ENCODE results near the gene GRIN1.
A peak's percentile ranks its signal among the peaks of the same experiment; 100 is the strongest.

Gene GRIN1

GRCh38 chr9:137148242-137148641 lies 9.3 kb downstream of the GRIN1 start:
- no peak for DNase-seq (ENCODE audit: low read depth)

DNA sequence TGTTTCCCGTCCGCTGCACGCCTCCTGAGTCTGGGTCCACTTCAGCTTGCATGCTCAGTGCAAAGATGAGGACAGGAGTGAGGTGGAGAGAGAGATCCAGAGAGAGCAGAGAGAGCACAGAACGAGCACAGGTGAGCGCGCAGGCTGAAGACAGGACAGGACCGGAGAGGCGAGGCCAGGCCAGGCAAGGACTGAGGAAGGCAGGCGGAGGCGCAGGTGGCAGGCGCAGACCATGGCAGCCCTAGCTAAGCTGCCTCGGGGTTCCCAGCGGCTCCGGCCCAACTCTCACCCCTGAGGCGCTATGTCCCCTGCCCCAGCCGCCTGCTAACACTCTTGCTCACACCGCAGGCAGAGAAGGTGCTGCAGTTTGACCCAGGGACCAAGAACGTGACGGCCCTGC lies 9.7 kb downstream of the GRIN1 start:
- no peak for DNase-seq (ENCODE audit: low read depth)

GRCh38 chr9:137149363-137149762 lies 10.4 kb downstream of the GRIN1 start:
- DNase-seq (ENCODE audit: low read depth): no peak

DNA sequence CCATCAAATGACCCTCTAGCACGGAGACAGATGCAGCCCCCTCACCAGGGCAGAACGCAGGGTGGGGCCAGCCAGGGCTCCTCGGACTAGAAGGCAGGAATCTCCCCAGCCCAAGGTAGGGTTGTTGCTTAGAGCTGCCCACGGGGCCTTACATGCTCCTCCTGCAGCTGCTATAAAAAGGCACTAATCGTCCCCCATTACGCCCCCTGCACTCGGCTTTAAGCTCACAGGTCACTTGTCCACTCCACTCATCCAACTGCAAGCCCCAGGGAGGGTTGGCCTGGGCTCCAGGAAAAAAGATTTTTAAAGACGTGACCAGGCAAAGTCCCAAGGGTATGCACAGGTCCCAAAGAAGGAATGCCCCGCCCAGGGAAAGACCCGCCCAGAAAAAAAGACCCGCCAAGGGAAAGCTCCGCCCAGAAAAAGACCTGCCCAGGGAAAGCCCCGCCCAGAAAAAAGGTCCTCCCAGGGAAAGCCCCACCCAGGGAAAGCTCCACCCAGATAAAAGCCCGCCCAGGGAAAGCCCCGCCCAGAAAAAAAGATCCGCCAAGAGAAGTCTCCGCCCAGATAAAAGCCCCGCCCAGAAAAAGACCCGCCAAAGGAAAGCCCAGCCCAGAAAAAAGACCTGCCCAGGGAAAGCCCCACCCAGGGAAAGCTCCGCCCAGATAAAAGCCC lies 11.1 kb downstream of the GRIN1 start:
- peak; percentile 17 for DNase-seq (ENCODE audit: low read depth)

- peak; percentile 59 for DNase-seq (ENCODE audit: low read depth)
These were observed 11.9 kb downstream of the GRIN1 start for GRCh38 chr9:137150617-137151457.

GRCh38 chr9:137152844-137153405 lies 14.0 kb downstream of the GRIN1 start:
- no peak for DNase-seq (ENCODE audit: low read depth)

DNA sequence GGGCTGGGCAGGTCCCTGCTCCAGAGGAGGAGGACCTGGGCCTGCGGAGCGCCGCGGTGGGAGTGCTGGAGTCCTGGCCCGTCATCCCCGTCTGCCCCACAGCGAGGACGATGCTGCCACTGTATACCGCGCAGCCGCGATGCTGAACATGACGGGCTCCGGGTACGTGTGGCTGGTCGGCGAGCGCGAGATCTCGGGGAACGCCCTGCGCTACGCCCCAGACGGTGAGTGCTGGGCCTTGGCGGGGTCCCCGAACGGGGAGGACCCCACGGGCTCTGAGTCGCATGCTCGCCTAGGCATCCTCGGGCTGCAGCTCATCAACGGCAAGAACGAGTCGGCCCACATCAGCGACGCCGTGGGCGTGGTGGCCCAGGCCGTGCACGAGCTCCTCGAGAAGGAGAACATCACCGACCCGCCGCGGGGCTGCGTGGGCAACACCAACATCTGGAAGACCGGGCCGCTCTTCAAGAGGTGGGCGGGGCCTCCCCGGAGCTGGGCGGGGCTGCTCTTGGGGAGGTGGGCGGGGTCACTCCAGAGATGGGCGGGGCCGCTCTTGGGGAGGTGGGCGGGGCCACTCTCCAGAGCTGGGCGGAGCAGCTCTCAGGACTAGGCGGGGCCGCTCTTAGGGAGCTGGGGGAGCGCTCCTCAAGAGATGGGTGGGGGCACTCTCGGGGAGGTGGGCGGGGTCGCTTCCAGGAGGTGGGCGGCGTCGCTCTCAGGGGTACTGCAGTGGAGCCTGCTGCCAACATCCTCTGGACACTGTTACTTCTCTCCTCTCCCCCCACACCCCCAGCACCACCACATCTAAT lies 17.8 kb downstream of the GRIN1 start:
- DNase-seq (ENCODE audit: low read depth): peak; percentile 48

DNA sequence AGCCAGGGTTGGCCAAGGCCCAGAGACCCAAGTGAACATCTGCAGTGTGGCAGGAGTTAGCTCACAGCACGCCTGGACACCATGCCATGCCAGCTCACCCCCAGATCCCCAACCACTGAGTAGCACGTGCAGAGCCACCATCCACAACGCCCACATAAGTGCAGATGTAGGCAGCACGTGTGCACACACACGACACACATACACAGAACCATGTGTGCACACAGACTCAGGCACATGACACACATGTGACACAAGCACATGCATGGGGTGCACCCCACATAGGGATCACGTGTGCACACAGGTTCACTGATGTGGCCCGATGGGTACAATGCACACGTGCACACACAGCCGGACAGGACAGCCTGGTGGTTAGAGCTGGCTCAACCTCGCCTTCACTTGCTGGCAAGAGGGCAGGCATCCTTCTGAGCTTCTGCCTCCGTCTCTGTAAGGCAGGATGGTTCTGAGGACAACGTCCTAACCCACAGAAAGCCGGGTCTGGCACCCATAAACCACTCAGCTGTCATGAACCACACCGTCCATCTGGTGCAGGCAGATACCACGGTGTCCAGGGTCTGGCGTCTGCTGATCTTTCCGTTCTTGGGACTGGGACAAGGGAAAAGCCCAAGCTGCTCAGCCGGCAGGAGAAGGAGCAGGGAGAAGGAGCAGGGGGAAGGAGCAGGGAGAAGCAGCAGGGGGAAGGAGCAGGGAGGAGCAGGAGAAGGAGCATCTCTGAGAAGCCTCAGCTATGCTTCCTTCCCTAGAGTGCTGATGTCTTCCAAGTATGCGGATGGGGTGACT lies 18.9 kb downstream of the GRIN1 start:
- DNase-seq (ENCODE audit: low read depth): no peak

DNA sequence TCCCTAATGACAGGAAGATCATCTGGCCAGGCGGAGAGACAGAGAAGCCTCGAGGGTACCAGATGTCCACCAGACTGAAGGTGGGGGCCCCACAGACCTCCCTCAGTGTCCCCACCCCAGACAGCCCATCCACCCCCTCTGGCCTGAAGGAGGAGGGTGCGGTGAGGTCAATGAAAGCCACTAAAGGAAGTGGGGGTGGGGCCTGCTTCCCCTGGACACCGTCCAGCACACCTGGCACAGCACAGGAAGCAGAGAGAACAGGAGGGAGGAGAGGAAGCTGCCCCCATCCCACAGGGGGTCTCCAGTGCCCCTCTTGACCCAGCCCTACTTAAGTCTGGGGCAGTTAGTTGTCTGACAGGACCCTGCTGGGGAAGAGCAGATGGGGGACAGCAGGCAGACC lies 19.7 kb downstream of the GRIN1 start:
- DNase-seq (ENCODE audit: low read depth): no peak

GRCh38 chr9:137159105-137160053 lies 20.4 kb downstream of the GRIN1 start:
- DNase-seq (ENCODE audit: low read depth): no peak

- DNase-seq (ENCODE audit: low read depth): no peak
These were observed 21.1 kb downstream of the GRIN1 start for GRCh38 chr9:137160054-137160425.

GRCh38 chr9:137160716-137161557 lies 22.0 kb downstream of the GRIN1 start:
- DNase-seq (ENCODE audit: low read depth): no peak

- DNase-seq (ENCODE audit: low read depth): no peak
These were observed 22.9 kb downstream of the GRIN1 start for GRCh38 chr9:137161558-137162486.

- DNase-seq (ENCODE audit: low read depth): peak; percentile 49
These were observed 23.8 kb downstream of the GRIN1 start for GRCh38 chr9:137162505-137163364.

DNA sequence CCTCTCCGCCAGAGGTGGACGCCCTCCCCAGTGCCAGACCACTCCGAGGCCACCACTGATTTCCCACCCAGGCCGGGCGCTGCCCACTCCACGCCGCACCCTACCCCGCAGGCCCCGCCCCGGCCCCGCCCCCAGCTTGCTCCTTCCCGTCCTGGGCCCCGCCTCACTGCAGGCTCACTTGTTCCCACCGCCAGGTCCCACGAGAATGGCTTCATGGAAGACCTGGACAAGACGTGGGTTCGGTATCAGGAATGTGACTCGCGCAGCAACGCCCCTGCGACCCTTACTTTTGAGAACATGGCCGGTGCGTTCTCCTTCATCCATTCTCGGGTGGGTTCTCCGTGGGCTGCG lies 24.4 kb downstream of the GRIN1 start:
- no peak for DNase-seq (ENCODE audit: low read depth)

- no peak for DNase-seq (ENCODE audit: low read depth)
These were observed 24.9 kb downstream of the GRIN1 start for GRCh38 chr9:137163805-137164204.
